Renal cortical epithelial cell (primary cell): ENCODE data around the gene SLC6A18. TPM values are rescaled to one million over a fixed set of nuclear protein-coding genes. Genes with fewer than 3 reads are reported as not detected.

ENCODE experiments used
- DNase-seq: peaks from one replicate; pipeline ENCODE4 v3.0.0-alpha.2; 2011; ENCODE audit warnings: low read depth
- total RNA-seq: library from RNA; depleted of rRNA; stranded (reverse); fragments of >200 nt; gene quantifications from 2 replicates; pipeline ENCODE4 v1.2.3, GENCODE V29; 2014

SLC6A18 gene
- total RNA-seq, 1 donor from 2014 or later, result not detected

GRCh38 chr5:1231354-1231905 lies 6.2 kb downstream of the SLC6A18 start:
- no peak for DNase-seq

GRCh38 chr5:1232780-1233179 lies 7.6 kb downstream of the SLC6A18 start:
- no peak for DNase-seq

- no peak for DNase-seq
These were observed 10.2 kb downstream of the SLC6A18 start for GRCh38 chr5:1235379-1235778.

GRCh38 chr5:1235838-1236237 lies 10.7 kb downstream of the SLC6A18 start:
- no peak for DNase-seq

GRCh38 chr5:1239505-1240251 lies 14.5 kb downstream of the SLC6A18 start:
- DNase-seq, result no peak

- DNase-seq, result no peak
These were observed 15.5 kb downstream of the SLC6A18 start for GRCh38 chr5:1240496-1241260.

- no peak for DNase-seq
These were observed 16.4 kb downstream of the SLC6A18 start for GRCh38 chr5:1241509-1242080.

GRCh38 chr5:1242733-1243486 lies 17.7 kb downstream of the SLC6A18 start:
- DNase-seq, result no peak

- DNase-seq, result no peak
These were observed 18.4 kb downstream of the SLC6A18 start for GRCh38 chr5:1243487-1244130.

GRCh38 chr5:1244255-1244654 lies 19.1 kb downstream of the SLC6A18 start:
- no peak for DNase-seq

- no peak for DNase-seq
These were observed 19.8 kb downstream of the SLC6A18 start for GRCh38 chr5:1244976-1245375.

- DNase-seq, result no peak
These were observed 20.9 kb downstream of the SLC6A18 start for GRCh38 chr5:1245905-1246576.

GRCh38 chr5:1246711-1247431 lies 21.7 kb downstream of the SLC6A18 start:
- peak; percentile 6 for DNase-seq

GRCh38 chr5:1247811-1248210 lies 22.6 kb downstream of the SLC6A18 start:
- DNase-seq, result no peak

- no peak for DNase-seq
These were observed 24.4 kb downstream of the SLC6A18 start for GRCh38 chr5:1249366-1250280.

- DNase-seq, result no peak
These were observed 26.7 kb downstream of the SLC6A18 start for GRCh38 chr5:1251678-1252580.

- no peak for DNase-seq
These were observed 27.5 kb downstream of the SLC6A18 start for GRCh38 chr5:1252681-1253080.
